B cell (primary cell): ENCODE results near the gene METTL24. TPM values are rescaled to one million over a fixed set of nuclear protein-coding genes. Genes with fewer than 3 reads are reported as not detected.

Source experiments
- ATAC-seq: fragments of 200-7000 bp; cut with Tn5 transposase; one replicate; pipeline ENCODE4 v1.10.0; 2021; ENCODE audit warnings: low read depth, mild to moderate bottlenecking, moderate number of reproducible peaks, moderate library complexity
- CTCF ChIA-PET: fragments of 350-600 bp; sonication (Branson Sonifier 250); formaldehyde crosslinking; loops from one replicate; lab custom pipeline; 2021; ENCODE audit warnings: antibody characterized with exemption, inconsistent platforms; lab: Charles Lee
- POLR2A ChIA-PET: fragments of 350-600 bp; sonication (Branson Sonifier 250); formaldehyde crosslinking; loops from one replicate; lab custom pipeline; 2021; ENCODE audit warnings: antibody characterized with exemption; lab: Charles Lee
- DNase-seq: peaks from one replicate; pipeline ENCODE4 v3.0.0; 2013
- H2AFZ ChIP-seq: 2 replicates; pipeline ENCODE4 v1.6.1; 2012; ENCODE audit warnings: mild to moderate bottlenecking, low read depth, low read length; ENCODE audit not compliant: insufficient read depth, poor library complexity, severe bottlenecking
- H3K27ac ChIP-seq, 2 donors: 1 replicate in 1 of 2; 2 replicates in 1 of 2; pipeline ENCODE4 v1.5.1; 2012 to 2013; ENCODE audit warnings: low read length in 2 of 2, mild to moderate bottlenecking in 2 of 2, moderate library complexity in 1 of 2
- H3K27me3 ChIP-seq, 4 experiments: fragments of 200-600 bp in 1 of 4; sonication (generic) in 1 of 4; replicated peaks in 1 of 4; 1 replicate in 2 of 4; 2 replicates in 2 of 4; pipeline versions ENCODE4 v1.6.1 to v1.7.0; 2013 to 2016; ENCODE audit warnings: low read length in 3 of 4, mild to moderate bottlenecking in 2 of 4, mixed read lengths in 1 of 4, moderate library complexity in 1 of 4; ENCODE audit not compliant: insufficient read depth in 4 of 4, control insufficient read depth in 3 of 4; ENCODE audit errors: control extremely low read depth in 1 of 4
- H3K36me3 ChIP-seq, 2 experiments: replicated peaks in 1 of 2; 1 replicate in 1 of 2; 2 replicates in 1 of 2; pipeline versions ENCODE4 v1.6.1 to v1.7.1; 2013; ENCODE audit warnings: low read length in 1 of 2; ENCODE audit not compliant: insufficient read depth in 2 of 2, control insufficient read depth in 1 of 2; ENCODE audit errors: control extremely low read depth in 1 of 2, extremely low read depth in 1 of 2
- H3K4me1 ChIP-seq, 2 donors: fragments of 200-600 bp in 1 of 2; sonication (generic) in 1 of 2; 1 replicate in 1 of 2; 2 replicates in 1 of 2; pipeline versions ENCODE4 v1.5.1 to v1.6.1; 2013 to 2017; ENCODE audit warnings: low read length in 2 of 2; ENCODE audit not compliant: control insufficient read depth in 2 of 2, insufficient read depth in 2 of 2
- H3K4me2 ChIP-seq: replicated peaks from 2 replicates; pipeline ENCODE3; 2012; ENCODE audit warnings: mild to moderate bottlenecking, low read depth, low read length; ENCODE audit not compliant: poor library complexity, severe bottlenecking
- H3K4me3 ChIP-seq, 5 experiments: fragments of 200-600 bp in 1 of 5; sonication (generic) in 1 of 5; 1 replicate in 3 of 5; 2 replicates in 2 of 5; pipeline versions ENCODE4 v1.5.1 to v1.7.0; 2011 to 2016; ENCODE audit warnings: low read length in 4 of 5, mild to moderate bottlenecking in 4 of 5, low read depth in 2 of 5, control low read depth in 1 of 5, moderate library complexity in 1 of 5; ENCODE audit not compliant: insufficient read depth in 1 of 5; ENCODE audit errors: control extremely low read depth in 1 of 5, extremely low read depth in 1 of 5
- H3K79me2 ChIP-seq: fragments of 200-600 bp; sonication (generic); one replicate; pipeline ENCODE4 v1.6.0; 2016; ENCODE audit warnings: low read length; ENCODE audit not compliant: control insufficient read depth, insufficient read depth
- H3K9ac ChIP-seq: fragments of 200-600 bp; sonication (generic); 2 replicates; pipeline ENCODE4 v1.6.1; 2017; ENCODE audit warnings: mild to moderate bottlenecking, low read length, moderate library complexity
- H3K9me3 ChIP-seq, 3 donors: one replicate each; pipeline versions ENCODE4 v1.6.1 to v1.7.1; 2013; ENCODE audit warnings: low read length in 2 of 3; ENCODE audit not compliant: control insufficient read depth in 2 of 3, insufficient read depth in 1 of 3; ENCODE audit errors: control extremely low read depth in 1 of 3
- H4K20me1 ChIP-seq: 2 replicates; pipeline ENCODE4 v1.6.0; 2012; ENCODE audit warnings: mild to moderate bottlenecking, low read length; ENCODE audit not compliant: insufficient read depth, control insufficient read depth, poor library complexity, severe bottlenecking
- H3K27ac Mint-ChIP-seq: one replicate; pipeline ENCODE4 v1.8.0; 2021; ENCODE audit warnings: mixed read lengths
- H3K27me3 Mint-ChIP-seq: one replicate; pipeline ENCODE4 v1.8.0; 2021; ENCODE audit warnings: mixed read lengths
- H3K4me1 Mint-ChIP-seq: one replicate; pipeline ENCODE4 v1.8.0; 2021; ENCODE audit warnings: mixed read lengths
- H3K4me3 Mint-ChIP-seq: one replicate; pipeline ENCODE4 v1.8.0; 2021; ENCODE audit warnings: mixed read lengths
- H3K9me3 Mint-ChIP-seq: one replicate; pipeline ENCODE4 v1.8.0; 2022; ENCODE audit warnings: mixed read lengths; ENCODE audit not compliant: insufficient read depth
- CTCF ChIP-seq: fragments of 200-600 bp; IDR thresholded peaks from one replicate; pipeline ENCODE4 v1.8.0; 2022; ENCODE audit warnings: antibody characterized with exemption, mild to moderate bottlenecking
- EZH2 ChIP-seq: IDR thresholded peaks from 2 replicates; pipeline ENCODE4 v1.6.1; 2012; ENCODE audit warnings: borderline replicate concordance, low read depth, mild to moderate bottlenecking, moderate library complexity, low read length; ENCODE audit not compliant: insufficient read depth, poor library complexity, severe bottlenecking
- WGBS: methylation state at CpG from one replicate; pipeline ENCODE4 v1.1.5; 2013; ENCODE audit warnings: missing lambda C conversion rate; ENCODE audit not compliant: insufficient coverage; 5-methylcytosine and 5-hydroxymethylcytosine counted together
- intact Hi-C: fragments of 100-400 bp; cut with micrococcal nuclease; formaldehyde crosslinking; loops from one replicate; pipeline ENCODE4 v1.10.0; 2022
- polyA plus RNA-seq: library from polyadenylated mRNA; depleted of rRNA; stranded (reverse); fragments of >200 nt; gene quantifications from 2 replicates; pipeline ENCODE4 v1.2.3, GENCODE V29; 2012
- total RNA-seq, 2 donors: library from RNA; stranded (reverse); fragments of 120-200 nt in 1 of 2; gene quantifications; 1 replicate in 1 of 2; 2 replicates in 1 of 2; pipeline versions ENCODE4 v1.2.3 to v1.2.4, GENCODE V29; 2013 to 2022

METTL24 gene
- total and polyA plus RNA-seq, 2 donors (not counting 1 experiment from before 2014, with no cell fraction given), result not detected

- Mint-ChIP-seq H3K4me1 (peaks cover 3% of the 10 kb centered on the region), H3K9me3 (no peaks in the 10 kb centered on the region), H3K27ac (no peak overlapping the region), H3K27me3 (peaks cover 24% of the 10 kb centered on the region), H3K4me3 (no peak overlapping the region)
- Histone ChIP-seq H2AFZ (no peak overlapping the region), H3K36me3 (no peaks in the 10 kb centered on the region), H3K79me2 (no peaks in the 10 kb centered on the region), H3K4me3 (no peak overlapping the region), H3K27me3 (peaks cover 0 to 11% (median 2%) of the 10 kb centered on the region in 4 experiments), H3K4me2 (no peak overlapping the region), H3K4me1 (no peaks in the 10 kb centered on the region), H3K9me3 (no peaks in the 10 kb centered on the region), H3K27ac (no peak overlapping the region), H4K20me1 (no peaks in the 10 kb centered on the region), H3K9ac (no peak overlapping the region)
- TF ChIP-seq CTCF, result no peak
- no peak for TF ChIP-seq EZH2
- DNase-seq, result no peak
- CTCF ChIA-PET, result interaction anchor here (1.1 kb wide), 2 partner anchors 11 to 259 kb away, joined by 3 read pairs; no protein-coding TSS in a partner anchor
- POLR2A ChIA-PET, result no interaction called here
- no peak for ATAC-seq
- 88% methylated on average over 5 of the region's 5 CpGs for whole genome bisulfite sequencing
- intact Hi-C loops, result no loop called here
Measured at GRCh38 chr6:110298916-110299315, 59.2 kb downstream of the METTL24 start.

- no peaks in the 10 kb centered on the region for H3K4me1 ChIP-seq
- no peak overlapping the region for H2AFZ ChIP-seq
- intact Hi-C loops, result no loop called here
- ChIA-PET POLR2A (no interaction called here), CTCF (interaction anchor here (1.1 kb wide), 2 partner anchors 11 to 259 kb away, joined by 3 read pairs; no protein-coding TSS in a partner anchor)
- H3K4me3 ChIP-seq, result no peak overlapping the region
- H4K20me1 ChIP-seq, result no peaks in the 10 kb centered on the region
- Mint-ChIP-seq H3K9me3 (no peaks in the 10 kb centered on the region), H3K27me3 (peaks cover 28% of the 10 kb centered on the region), H3K4me3 (no peak overlapping the region), H3K4me1 (peaks cover 3% of the 10 kb centered on the region), H3K27ac (no peak overlapping the region)
- no peak for TF ChIP-seq CTCF
- no peak for TF ChIP-seq EZH2
- ATAC-seq (no peak), DNase-seq (no peak)
- H3K9ac ChIP-seq, result no peak overlapping the region
- H3K79me2 ChIP-seq, result no peaks in the 10 kb centered on the region
- no CpG with 5 or more reads among the region's 2 CpGs for WGBS
- H3K4me2 ChIP-seq, result no peak overlapping the region
- H3K9me3 ChIP-seq, result no peaks in the 10 kb centered on the region
- no peaks in the 10 kb centered on the region for H3K36me3 ChIP-seq
- peaks cover 0 to 11% (median 2%) of the 10 kb centered on the region in 4 experiments for H3K27me3 ChIP-seq
- no peak overlapping the region for H3K27ac ChIP-seq
Measured at GRCh38 chr6:110298411-110298810, 59.7 kb downstream of the METTL24 start.
